HG02973 (cell line): Measurements from ENCODE around the gene CDK5RAP2.

Source experiments
- ATAC-seq: cut with Tn5 transposase; IDR thresholded peaks from one replicate; pipeline ENCODE4 v1.9.1; 2021; ENCODE audit warnings: moderate library complexity; ENCODE audit not compliant: unreplicated experiment

The CDK5RAP2 gene

DNA sequence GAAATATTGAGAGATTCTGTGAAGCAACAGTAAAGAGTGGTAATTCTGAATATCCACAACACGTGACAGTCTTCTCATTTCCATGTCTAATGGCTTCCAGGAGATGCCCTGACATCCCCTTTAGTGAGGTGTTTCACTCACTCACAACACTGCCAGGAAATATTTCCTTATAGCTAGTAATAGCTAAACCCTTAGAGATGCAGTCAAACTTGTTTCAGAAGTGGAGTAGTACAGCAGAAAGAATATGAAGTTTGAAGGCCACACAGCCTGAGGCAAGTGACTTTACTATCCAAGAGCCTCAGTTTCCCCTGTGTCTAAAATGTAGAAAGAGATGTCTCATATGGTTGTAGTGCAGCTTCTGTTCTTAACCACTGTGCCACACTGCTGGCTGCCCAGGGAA lies 139.2 kb downstream of the CDK5RAP2 start:
- no peak for ATAC-seq

- no peak for ATAC-seq
Measured at GRCh38 chr9:120439926-120440325, 140.0 kb downstream of the CDK5RAP2 start.

DNA sequence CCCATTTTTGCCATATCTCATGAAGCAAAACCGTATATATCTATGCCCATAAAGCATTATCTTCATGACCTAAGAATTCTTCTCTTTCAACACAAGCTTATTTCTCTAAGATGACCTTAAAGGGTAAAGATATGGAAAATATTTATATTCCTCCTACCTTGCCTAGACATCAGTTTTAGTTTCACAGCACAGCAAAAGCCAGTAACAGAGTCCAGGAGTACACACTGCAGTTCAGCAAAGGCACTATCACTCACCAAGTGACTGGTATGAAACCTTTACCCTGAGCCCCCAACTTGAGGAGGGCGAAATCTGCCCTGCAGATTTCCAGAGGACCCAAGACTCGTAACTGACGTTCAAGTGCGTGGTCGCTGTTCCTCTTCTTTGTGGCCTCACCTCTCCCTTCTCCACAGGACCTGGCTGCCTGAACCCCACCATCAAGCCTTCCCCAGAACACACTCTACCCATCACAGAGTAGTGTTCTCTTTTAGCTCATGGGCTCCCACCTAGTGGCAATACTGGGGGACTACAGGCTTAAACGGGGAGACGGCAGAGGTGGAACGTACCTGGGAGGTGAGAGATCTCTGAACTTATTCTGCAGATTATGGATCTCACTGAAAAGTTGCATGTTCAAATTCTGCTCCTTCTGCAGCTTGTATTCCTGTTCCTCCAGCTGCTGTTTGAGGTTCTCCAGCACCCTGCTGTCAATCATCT lies 141.0 kb downstream of the CDK5RAP2 start:
- ATAC-seq: no peak

DNA sequence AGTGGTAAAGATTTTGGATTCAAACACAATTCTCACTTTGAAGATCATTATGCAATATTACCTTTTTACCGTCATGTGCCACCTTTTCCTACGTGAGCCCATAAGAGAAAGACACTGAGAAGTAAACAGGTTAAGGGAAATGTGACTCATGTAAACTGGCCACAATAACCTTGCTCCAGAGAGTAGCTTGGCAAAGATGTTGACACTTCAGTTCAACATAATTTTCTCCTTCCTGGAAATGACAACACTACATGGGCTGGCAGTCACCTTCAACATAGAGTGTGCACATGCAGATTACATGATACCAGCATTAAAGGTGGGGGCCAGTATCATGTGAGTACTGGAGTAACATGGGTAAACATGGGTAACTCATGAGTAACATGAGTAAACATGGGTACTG lies 141.9 kb downstream of the CDK5RAP2 start:
- ATAC-seq: no peak

- no peak for ATAC-seq
Measured at GRCh38 chr9:120436983-120437475, 142.9 kb downstream of the CDK5RAP2 start.

DNA sequence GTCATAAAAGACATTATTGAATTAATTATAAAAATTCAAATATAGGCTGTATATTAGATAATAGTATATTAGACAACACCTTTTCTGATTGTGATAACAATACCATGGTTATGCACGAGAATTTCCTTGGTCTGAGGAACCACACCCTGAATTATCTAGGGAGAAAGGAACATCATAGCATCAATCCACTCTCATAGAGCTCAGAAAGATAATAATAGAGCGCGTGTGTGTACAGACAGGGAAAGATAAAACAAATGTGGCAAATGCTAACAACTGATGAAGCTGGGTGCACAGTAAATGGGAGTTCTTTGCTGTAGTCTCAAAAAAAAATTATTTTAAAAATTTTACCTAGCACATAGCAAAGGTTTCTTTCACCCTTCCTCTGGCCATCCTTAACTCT lies 143.5 kb downstream of the CDK5RAP2 start:
- ATAC-seq: no peak

GRCh38 chr9:120435091-120435490 lies 144.9 kb downstream of the CDK5RAP2 start:
- no peak for ATAC-seq

DNA sequence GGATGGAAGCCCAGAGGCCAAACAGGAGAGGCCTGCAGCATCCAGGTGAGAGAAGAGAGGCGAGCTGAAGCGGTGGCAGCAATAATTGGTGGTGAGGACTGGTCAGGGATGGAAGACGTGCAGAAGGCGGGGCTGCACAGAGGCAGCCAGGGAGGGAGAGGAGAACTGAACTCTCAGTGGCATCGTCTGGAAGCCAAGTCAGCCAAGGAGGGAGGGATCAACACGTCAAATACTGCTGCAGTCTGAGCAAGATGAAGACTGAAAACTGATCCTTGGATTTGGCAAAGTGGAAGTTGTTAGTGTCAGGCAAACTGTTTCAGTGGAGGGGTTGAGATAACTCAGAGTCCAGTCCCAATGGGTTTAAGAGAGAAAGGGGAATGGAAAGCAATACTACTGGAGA lies 145.4 kb downstream of the CDK5RAP2 start:
- no peak for ATAC-seq

DNA sequence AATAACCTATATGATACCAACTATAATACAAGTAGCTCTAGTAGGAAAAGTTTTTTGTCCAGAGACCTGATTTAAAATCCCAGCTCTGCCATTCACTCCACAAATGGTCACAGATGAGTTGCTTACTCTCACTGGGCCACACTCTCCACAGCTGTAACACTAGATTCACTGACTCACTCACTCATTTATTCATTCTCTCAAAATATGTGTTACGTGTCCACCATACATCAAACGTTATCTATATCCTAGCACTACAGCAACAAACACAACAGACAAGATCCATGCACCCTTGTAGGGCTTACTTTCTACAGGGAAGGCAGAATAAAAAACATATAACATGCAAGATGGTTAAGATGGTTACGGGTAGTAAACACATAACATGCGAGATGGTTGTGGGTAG lies 146.3 kb downstream of the CDK5RAP2 start:
- no peak for ATAC-seq

GRCh38 chr9:120432600-120432999 lies 147.4 kb downstream of the CDK5RAP2 start:
- ATAC-seq: no peak

DNA sequence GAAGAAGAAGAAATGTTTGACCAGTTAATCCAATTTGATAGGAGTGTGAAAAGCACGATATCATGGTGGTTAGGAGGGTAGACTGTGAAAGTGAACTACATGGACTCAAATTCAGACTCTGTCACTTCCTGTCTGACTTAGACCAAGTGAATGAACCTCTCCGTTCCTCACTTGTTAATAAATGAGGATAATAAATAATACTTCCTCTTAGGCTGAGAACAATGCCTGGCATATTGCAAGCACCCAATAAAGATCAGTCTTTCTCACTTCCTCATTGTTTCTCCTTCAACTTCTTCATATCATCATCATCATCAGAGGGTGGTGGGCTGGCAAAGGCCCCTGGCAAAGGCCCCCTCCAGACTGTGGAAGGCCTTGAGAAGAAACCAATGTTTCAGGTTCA lies 148.7 kb downstream of the CDK5RAP2 start:
- no peak for ATAC-seq

GRCh38 chr9:120424248-120424647 lies 155.7 kb downstream of the CDK5RAP2 start:
- no peak for ATAC-seq

DNA sequence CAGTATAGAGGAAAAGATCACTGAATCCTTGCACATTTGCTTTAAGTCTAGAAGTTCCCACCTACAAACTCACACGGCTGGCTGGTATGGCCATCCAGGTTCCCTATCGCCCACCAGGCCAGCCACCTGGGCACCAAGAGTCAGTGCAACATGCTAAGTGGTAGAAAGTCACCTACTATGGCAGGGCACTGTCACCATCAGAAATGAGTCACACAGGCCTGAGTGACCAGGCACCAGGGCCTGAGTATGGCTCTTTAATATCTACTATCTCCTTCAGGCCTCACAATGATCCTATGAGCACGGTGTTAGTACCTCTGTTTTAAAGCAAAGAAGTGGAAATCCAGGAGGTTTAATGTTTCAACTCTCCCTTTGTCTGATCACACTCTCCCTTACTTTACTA lies 156.2 kb downstream of the CDK5RAP2 start:
- no peak for ATAC-seq

DNA sequence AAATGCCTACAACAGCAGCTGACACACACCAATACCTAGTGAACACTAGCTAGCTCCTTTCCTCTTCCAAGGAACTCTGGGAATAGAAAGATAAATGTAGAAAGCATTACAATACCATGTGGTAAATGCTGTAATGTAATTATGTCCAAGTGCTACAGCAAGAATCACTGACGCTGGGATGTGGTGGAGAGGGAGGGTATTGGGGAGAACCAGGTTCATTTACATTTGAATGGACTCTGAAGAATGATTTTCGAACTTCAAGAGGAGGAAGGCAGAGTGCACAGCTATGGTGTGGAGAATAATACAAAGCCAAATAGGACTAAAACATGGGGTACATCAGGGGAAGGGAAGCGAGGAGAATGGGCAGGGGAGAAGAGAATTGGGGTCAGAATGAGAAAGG lies 158.0 kb downstream of the CDK5RAP2 start:
- ATAC-seq: no peak

GRCh38 chr9:120418315-120418714 lies 161.7 kb downstream of the CDK5RAP2 start:
- no peak for ATAC-seq

DNA sequence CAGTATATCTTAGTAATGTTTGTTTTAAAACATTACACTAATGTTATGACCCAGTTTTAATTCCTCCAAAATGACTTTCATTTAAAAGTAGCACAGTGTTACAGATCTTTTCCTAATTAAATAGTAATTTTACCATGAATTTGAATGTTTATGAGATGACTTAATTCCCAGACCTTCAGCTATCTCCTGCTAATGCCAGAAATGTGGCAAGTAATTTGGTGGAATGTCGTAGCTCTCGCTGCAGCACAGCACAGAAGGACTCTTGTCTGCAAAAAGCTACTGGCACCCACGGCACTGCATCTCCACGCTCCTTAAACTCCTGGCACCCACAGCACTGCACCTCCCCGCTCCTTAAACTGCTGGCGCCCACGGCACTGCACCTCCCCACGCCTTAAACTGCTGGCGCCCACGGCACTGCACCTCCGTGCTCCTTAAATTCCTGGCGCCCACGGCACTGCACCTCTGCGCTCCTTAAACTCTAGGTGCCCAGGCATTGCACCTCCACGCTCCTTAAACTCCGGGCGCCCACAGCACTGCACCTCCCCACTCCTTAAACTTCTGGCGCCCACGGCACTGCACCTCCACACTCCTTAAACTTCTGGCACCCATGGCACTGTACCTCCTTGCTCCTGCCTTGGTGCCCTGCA lies 163.1 kb downstream of the CDK5RAP2 start:
- ATAC-seq: no peak

DNA sequence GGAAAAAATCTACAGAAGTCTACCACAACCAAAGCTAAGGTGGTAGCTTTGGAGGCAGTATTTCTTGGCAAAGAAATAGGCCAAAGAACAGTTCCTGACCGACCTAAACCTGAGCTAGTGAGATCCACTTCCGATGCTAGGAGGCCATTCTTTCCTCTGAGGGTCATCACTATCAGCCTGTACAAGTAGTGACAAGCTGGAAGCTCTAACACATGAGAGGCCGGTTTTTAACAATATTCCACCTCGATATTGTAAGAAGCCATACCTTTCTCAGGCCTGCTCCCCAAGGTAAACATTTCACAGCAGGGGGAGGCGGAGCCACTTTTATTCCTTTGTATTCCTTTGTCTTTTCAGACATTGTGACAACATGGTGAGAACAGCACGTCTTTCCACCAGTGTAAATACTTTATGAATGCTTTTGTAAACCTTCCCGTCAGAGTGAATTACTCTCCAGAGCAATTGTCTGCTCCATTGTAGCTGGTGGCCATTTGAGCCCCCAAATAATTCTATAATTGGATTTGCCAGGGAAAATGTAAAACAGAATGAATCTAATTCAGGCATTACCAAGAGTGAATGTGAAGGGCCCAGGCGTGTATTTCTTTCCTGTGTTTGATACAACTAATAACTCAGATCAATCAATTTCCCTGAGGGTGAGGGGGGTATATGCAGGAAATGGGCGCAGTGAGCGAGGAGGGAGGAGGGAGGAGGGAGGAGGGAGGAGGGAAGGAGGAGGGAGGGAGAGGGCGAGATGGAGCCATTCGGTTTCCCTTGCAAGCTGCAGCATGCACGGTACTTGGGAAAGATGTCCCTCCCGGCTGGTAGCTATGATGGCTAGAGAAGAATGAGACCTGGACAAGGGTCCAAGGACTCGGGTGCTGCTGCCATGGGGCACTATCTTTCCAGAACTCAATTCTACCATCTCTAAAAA lies 166.6 kb downstream of the CDK5RAP2 start:
- no peak for ATAC-seq

- no peak for ATAC-seq
Measured at GRCh38 chr9:120412425-120412951, 167.5 kb downstream of the CDK5RAP2 start.

GRCh38 chr9:120411862-120412424 lies 168.0 kb downstream of the CDK5RAP2 start:
- ATAC-seq: no peak

DNA sequence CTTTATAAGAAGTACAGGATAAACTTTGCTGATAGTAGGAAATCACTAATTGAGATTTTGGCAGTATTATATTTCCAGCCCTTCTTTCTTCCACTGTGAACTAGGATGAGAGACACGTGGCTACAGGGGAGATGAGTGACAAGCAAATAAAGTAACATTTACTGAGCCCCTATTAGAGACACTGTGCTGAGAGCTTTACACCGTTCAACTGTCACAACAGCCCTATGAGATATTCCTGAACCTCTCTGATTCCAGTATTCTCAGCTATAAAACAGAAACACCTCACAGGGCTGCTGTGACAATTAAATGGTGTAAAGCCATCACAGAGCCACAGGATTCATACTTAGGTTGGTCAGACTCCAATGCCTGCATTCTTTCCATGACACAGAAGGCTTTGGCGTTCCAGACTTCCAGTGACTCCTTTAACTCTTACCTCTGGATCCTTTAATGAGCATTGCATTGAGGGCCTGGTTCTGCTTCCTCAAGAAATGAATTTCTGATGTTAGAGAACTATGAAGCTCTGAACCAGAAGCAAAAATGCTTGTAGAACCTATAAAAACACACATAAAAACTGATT lies 169.0 kb downstream of the CDK5RAP2 start:
- no peak for ATAC-seq
